Muscle layer of duodenum (tissue), 2 donors: Measurements from ENCODE around the gene MEIS2.

Experiments
- H3K27ac ChIP-seq: one replicate; pipeline ENCODE4 v1.7.0; 2013; ENCODE audit warnings: mild to moderate bottlenecking, low read length
- H3K27me3 ChIP-seq: one replicate; pipeline ENCODE4 v1.7.0; 2013; ENCODE audit warnings: low read depth, mild to moderate bottlenecking, control low read depth, low read length
- H3K36me3 ChIP-seq, 2 donors: one replicate each; pipeline ENCODE4 v1.7.0; 2013; ENCODE audit warnings: low read length in 2 of 2, control low read depth in 1 of 2, mild to moderate bottlenecking in 1 of 2; ENCODE audit not compliant: insufficient read depth in 2 of 2, control insufficient read depth in 1 of 2
- H3K4me1 ChIP-seq, 2 donors: one replicate each; pipeline ENCODE4 v1.7.0; 2013; ENCODE audit warnings: low read length in 2 of 2, mild to moderate bottlenecking in 2 of 2, control low read depth in 1 of 2, moderate library complexity in 1 of 2; ENCODE audit not compliant: insufficient read depth in 2 of 2, control insufficient read depth in 1 of 2
- H3K4me3 ChIP-seq, 2 donors: one replicate each; pipeline ENCODE4 v1.7.0; 2013; ENCODE audit warnings: low read length in 2 of 2, low read depth in 1 of 2, mild to moderate bottlenecking in 1 of 2
- H3K9me3 ChIP-seq, 2 donors: one replicate each; pipeline ENCODE4 v1.7.0; 2013; ENCODE audit warnings: low read length in 2 of 2, control low read depth in 1 of 2, mild to moderate bottlenecking in 1 of 2; ENCODE audit not compliant: control insufficient read depth in 1 of 2
- donor health status: healthy.

MEIS2 gene

DNA sequence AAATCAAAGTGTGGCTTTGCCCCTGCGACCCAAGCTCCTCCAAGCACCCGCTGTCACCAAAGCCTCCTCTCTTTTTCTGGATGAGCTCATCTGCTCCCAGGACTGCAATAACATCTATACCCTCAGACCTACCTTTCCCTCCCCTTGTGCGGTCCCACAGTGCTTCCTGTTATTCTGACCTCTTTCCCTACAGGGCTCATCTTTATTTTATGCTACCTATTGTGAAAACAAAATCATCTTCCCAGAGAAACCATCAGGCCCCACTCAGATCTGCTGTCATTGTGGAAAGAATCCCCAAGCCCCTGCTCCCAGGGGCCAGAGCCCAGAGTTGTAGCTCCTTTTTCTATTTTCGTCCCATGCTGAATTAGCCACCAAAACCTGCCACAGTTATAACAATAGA is 162.2 kb downstream of the MEIS2 start:
- no peaks in the 10 kb centered on the region for H3K27me3 ChIP-seq
- no peaks in the 10 kb centered on the region for H3K36me3 ChIP-seq
- no peak overlapping the region for H3K27ac ChIP-seq
- H3K4me1 ChIP-seq = peaks cover 0 to 20% of the 10 kb centered on the region in 2 donors
- H3K4me3 ChIP-seq = no peak overlapping the region
- H3K9me3 ChIP-seq = no peaks in the 10 kb centered on the region

GRCh38 chr15:36936613-36937012 is 163.7 kb downstream of the MEIS2 start:
- Histone ChIP-seq H3K4me3 (no peak overlapping the region), H3K36me3 (no peaks in the 10 kb centered on the region), H3K27me3 (no peaks in the 10 kb centered on the region), H3K4me1 (peaks cover 0 to 20% of the 10 kb centered on the region in 2 donors), H3K9me3 (no peaks in the 10 kb centered on the region), H3K27ac (no peak overlapping the region)

DNA sequence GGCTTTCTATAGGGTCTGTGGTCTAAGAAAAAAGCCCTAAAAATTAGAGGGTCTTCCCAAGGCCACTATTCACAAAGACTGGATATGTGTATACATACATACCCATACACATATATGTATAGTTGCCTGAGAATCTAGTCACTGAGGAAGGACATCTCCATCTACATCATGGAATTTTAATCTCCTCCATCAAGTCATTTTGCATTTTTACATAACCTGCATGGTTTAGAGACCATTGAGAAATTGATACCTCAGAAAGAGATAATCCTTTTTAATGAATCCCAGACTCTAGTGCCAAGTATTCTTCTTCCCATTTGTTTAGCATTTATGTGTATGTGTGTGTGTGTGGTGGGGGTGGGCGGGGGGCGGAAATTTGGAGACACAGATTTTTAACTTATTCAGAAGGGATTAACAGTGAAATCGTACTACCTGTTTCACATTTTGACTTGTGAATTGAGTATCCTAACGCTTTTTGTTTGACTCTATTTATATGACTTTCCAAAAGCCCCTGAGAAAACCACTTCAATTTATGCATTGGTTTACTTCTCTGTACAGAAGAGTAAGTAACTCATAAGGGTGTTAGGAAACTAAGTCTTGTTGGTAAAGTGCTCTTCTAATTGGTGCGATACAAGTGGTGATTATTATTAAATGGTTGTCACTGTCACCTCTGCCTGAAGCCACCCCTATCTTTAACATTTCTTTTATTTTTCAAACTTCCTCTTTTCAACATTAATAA is 166.9 kb downstream of the MEIS2 start:
- Histone ChIP-seq H3K27ac (no peak overlapping the region), H3K36me3 (peaks cover 0 to 9% of the 10 kb centered on the region in 2 donors), H3K27me3 (no peaks in the 10 kb centered on the region), H3K4me3 (no peak overlapping the region), H3K4me1 (peaks cover 0 to 14% of the 10 kb centered on the region in 2 donors), H3K9me3 (peaks cover 0 to 2% of the 10 kb centered on the region in 2 donors)

DNA sequence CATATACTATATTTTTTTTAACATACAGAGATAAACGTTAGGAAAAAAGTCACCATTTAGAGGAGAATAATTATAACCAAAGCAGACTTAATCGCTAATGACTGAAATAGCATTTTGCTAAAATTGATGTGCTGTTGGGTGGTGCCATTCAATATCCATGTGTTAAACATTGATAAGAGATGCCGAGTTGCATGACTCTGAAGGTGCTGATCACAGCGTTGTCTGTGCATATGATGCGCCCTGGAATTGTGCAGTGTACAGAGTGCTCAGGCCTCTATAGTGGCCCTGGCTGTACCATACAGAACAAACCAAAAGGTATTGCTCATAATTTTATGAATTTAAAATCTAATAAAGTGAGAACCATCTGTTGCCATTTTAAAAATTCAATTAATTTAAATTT is 168.3 kb downstream of the MEIS2 start:
- H3K27me3 ChIP-seq = no peaks in the 10 kb centered on the region
- peaks cover 0 to 9% of the 10 kb centered on the region in 2 donors for H3K36me3 ChIP-seq
- peaks cover 0 to 2% of the 10 kb centered on the region in 2 donors for H3K9me3 ChIP-seq
- no peak overlapping the region for H3K27ac ChIP-seq
- H3K4me3 ChIP-seq = no peak overlapping the region
- peaks cover 0 to 8% of the 10 kb centered on the region in 2 donors for H3K4me1 ChIP-seq

GRCh38 chr15:36931434-36931833 is 168.9 kb downstream of the MEIS2 start:
- Histone ChIP-seq H3K27ac (no peak overlapping the region), H3K9me3 (peaks cover 0 to 2% of the 10 kb centered on the region in 2 donors), H3K4me1 (peaks cover 0 to 11% of the 10 kb centered on the region in 2 donors)

DNA sequence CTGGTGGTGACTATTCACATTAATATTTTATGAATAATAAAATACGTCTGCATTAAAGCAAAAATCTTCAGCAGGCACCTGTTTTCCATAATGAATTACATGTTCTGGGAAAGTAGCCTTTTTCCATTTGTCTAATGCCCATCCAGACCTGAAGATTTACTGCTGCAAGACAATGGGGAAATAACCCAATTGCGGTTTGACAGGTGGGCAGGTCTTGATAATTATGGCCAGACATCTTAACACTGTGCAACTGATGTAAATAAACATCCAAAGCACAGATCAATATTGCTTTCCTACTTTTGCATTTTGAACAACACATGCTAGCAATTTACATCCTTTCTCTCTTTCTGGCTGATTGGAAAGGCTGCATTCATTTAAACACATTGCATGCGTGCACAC is 173.9 kb downstream of the MEIS2 start:
- Histone ChIP-seq H3K27me3 (no peaks in the 10 kb centered on the region), H3K4me1 (peaks cover 0 to 29% of the 10 kb centered on the region in 2 donors), H3K36me3 (peaks cover 0 to 9% of the 10 kb centered on the region in 2 donors), H3K27ac (no peak overlapping the region), H3K9me3 (peaks cover 0 to 2% of the 10 kb centered on the region in 2 donors), H3K4me3 (no peak overlapping the region)

More at GRCh38 chr15:36931434-36931833, 168.9 kb downstream of the MEIS2 start:
- no peaks in the 10 kb centered on the region for H3K27me3 ChIP-seq
- no peak overlapping the region for H3K4me3 ChIP-seq
- H3K36me3 ChIP-seq = peaks cover 0 to 9% of the 10 kb centered on the region in 2 donors

DNA sequence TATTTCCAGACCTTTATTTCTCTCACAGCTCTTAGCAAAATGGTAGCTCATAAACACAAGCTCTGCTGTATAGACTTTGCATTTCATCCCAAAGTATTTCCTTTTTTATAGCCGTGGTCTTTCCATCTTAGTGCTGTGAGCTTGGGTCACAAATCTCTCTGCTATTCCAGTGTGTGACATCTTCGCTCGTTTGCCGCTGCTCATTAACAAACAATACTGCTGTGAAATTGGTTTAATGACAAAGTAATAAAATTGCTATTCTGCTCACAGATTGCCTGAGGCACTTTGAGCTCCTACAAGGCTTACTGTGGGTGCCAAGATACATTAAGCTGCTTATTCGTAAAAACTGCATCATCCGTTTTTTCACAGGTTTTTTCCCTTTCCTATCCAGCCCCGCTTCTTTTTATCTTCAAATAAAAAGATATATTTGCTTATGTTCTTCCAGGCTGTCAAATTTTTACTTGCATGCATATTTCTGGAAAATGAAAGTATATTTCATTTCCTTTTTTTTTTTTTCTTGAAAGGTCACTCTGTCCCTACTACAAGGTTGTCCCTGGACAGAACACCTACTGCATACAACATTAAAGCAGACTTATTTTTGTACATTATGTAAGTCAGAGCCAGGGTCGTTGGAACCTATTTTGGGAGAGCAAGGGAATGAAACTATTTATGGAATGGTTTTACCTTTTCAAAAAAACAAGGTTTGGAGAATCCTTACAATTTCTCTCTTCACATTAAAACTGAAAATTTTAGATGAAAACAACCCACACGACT is 174.5 kb downstream of the MEIS2 start:
- H3K4me1 ChIP-seq = peaks cover 0 to 29% of the 10 kb centered on the region in 2 donors
- peaks cover 0 to 9% of the 10 kb centered on the region in 2 donors for H3K36me3 ChIP-seq
- no peaks in the 10 kb centered on the region for H3K27me3 ChIP-seq
- no peak overlapping the region for H3K4me3 ChIP-seq
- H3K9me3 ChIP-seq = peaks cover 0 to 2% of the 10 kb centered on the region in 2 donors
- no peak overlapping the region for H3K27ac ChIP-seq

DNA sequence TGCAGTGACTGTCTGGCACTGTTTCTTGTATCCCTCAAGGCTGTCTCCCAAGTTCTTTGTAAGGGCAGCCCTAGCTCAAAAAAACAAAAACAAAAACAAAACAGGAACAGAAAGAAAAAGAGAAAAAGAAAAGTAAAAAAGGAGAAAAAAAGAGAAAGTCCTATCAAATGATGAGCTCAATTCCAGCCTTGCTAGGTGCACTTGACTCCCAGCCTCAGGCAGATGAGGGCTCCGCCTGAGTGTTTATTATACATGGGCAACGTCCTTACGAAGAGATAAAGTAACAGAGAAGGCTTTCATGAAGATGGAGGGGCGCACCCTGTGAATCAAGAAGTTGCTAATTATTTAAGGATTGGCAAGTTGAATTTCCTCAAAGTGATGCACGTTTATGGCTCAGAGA is 175.3 kb downstream of the MEIS2 start:
- Histone ChIP-seq H3K36me3 (peaks cover 0 to 9% of the 10 kb centered on the region in 2 donors), H3K4me1 (peaks cover 0 to 29% of the 10 kb centered on the region in 2 donors), H3K9me3 (peaks cover 0 to 2% of the 10 kb centered on the region in 2 donors), H3K27me3 (no peaks in the 10 kb centered on the region), H3K27ac (no peak overlapping the region), H3K4me3 (no peak overlapping the region)

GRCh38 chr15:36924034-36924433 is 176.3 kb downstream of the MEIS2 start:
- H3K9me3 ChIP-seq = no peaks in the 10 kb centered on the region
- no peaks in the 10 kb centered on the region for H3K27me3 ChIP-seq
- H3K4me1 ChIP-seq = peaks cover 0 to 29% of the 10 kb centered on the region in 2 donors
- no peak overlapping the region for H3K27ac ChIP-seq
- peaks cover 0 to under 1% of the 10 kb centered on the region in 2 donors for H3K36me3 ChIP-seq
- H3K4me3 ChIP-seq = no peak overlapping the region

DNA sequence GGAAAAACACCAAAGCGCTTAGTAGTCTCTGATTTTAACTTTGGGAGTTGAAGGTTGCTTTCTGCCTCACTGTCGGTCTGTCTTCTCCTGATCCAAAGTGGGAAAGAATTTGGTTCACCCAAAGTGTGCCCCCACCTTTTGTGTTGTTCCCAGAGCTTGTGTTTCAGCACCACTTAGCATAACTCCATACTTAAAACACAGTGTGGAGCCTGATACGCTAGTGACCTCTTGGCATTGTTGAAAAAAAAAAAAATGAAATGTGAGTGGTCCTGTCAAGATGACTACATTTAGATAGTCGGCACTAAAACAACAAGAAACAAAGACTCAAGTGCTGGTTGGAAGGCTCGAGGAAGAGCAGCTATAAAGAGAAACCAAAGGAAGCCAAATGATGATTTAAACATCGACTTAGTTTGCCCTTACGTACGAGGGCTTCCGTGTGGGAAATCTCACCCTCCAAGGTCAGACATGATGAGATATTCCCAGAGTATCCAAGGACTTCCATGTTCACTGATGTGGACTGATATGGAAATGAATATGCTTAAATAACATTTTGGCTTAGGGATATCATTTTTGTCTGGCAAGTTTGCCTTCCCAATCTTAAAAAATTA is 178.8 kb downstream of the MEIS2 start:
- H3K36me3 ChIP-seq = no peaks in the 10 kb centered on the region
- H3K27ac ChIP-seq = peak overlapping the region; percentile 34
- peaks cover 0 to 27% of the 10 kb centered on the region in 2 donors for H3K4me1 ChIP-seq
- H3K27me3 ChIP-seq = no peaks in the 10 kb centered on the region
- no peaks in the 10 kb centered on the region for H3K9me3 ChIP-seq
- H3K4me3 ChIP-seq = no peak overlapping the region
